PFSK-1 (cell line): ENCODE measurements around the gene EMP3.

Source experiments
- FOXP2 ChIP-seq: optimal IDR thresholded peaks from 2 replicates; pipeline ENCODE3; 2011; ENCODE audit warnings: borderline replicate concordance, control low read depth, inconsistent platforms; ENCODE audit not compliant: insufficient read depth; ENCODE audit errors: extremely low read length, extremely low read depth
- POLR2AphosphoS5 ChIP-seq: IDR thresholded peaks from 2 replicates; pipeline ENCODE4 v1.6.1; 2012; ENCODE audit warnings: low read depth, mild to moderate bottlenecking, control low read depth, low read length, moderate library complexity
- SIN3A ChIP-seq: IDR thresholded peaks from 2 replicates; pipeline ENCODE4 v1.6.1; 2012; ENCODE audit warnings: mild to moderate bottlenecking, low read length, moderate library complexity, borderline replicate concordance; ENCODE audit not compliant: insufficient read depth
- TAF1 ChIP-seq: IDR thresholded peaks from 2 replicates; pipeline ENCODE4 v1.6.1; 2012; ENCODE audit warnings: low read length, control low read depth, borderline replicate concordance; ENCODE audit not compliant: insufficient read depth
- TF ChIP-seq, protein P1 (sequence below), 2 experiments: IDR thresholded peaks; 2 replicates each; pipeline versions ENCODE4 v1.6.1 to v1.8.0; 2011 to 2012; ENCODE audit warnings: low read depth in 2 of 2, low read length in 2 of 2, control low read depth in 1 of 2, inconsistent platforms in 1 of 2, mild to moderate bottlenecking in 1 of 2, moderate library complexity in 1 of 2; ENCODE audit not compliant: insufficient read depth in 1 of 2

EMP3 gene

GRCh38 chr19:48319647-48320541, 5.5 kb upstream of the EMP3 start:
- TF ChIP-seq SIN3A, result no peak
- TF ChIP-seq FOXP2, result peak; percentile 13
- TF ChIP-seq TAF1, result no peak
- TF ChIP-seq, protein P1, sequence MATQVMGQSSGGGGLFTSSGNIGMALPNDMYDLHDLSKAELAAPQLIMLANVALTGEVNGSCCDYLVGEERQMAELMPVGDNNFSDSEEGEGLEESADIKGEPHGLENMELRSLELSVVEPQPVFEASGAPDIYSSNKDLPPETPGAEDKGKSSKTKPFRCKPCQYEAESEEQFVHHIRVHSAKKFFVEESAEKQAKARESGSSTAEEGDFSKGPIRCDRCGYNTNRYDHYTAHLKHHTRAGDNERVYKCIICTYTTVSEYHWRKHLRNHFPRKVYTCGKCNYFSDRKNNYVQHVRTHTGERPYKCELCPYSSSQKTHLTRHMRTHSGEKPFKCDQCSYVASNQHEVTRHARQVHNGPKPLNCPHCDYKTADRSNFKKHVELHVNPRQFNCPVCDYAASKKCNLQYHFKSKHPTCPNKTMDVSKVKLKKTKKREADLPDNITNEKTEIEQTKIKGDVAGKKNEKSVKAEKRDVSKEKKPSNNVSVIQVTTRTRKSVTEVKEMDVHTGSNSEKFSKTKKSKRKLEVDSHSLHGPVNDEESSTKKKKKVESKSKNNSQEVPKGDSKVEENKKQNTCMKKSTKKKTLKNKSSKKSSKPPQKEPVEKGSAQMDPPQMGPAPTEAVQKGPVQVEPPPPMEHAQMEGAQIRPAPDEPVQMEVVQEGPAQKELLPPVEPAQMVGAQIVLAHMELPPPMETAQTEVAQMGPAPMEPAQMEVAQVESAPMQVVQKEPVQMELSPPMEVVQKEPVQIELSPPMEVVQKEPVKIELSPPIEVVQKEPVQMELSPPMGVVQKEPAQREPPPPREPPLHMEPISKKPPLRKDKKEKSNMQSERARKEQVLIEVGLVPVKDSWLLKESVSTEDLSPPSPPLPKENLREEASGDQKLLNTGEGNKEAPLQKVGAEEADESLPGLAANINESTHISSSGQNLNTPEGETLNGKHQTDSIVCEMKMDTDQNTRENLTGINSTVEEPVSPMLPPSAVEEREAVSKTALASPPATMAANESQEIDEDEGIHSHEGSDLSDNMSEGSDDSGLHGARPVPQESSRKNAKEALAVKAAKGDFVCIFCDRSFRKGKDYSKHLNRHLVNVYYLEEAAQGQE (IDR thresholded peaks at IDR 0.05; ENCODE audit: insufficient read depth in 1 of 2, low read depth in 2 of 2, low read length in 2 of 2), result no peak
- TF ChIP-seq POLR2AphosphoS5, result no peak

DNA sequence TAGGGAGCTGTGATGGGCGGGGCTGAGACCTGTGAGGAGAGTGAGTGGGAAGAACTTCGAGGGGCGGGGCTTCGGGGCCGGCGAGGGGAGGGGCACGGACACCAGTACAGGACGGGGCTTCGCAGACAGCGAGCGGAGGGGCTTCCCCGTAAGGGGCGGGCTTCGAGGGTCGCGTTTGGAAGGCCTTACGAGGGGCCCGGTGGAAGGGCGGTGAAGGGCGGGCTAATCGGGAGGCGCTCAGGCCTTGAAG, 4.1 kb upstream of the EMP3 start:
- TF ChIP-seq FOXP2 (no peak), SIN3A (peak; percentile 16; the same call in 1 of the 2 replicates), POLR2AphosphoS5 (no peak; the same call in 1 of the 2 replicates), TAF1 (0 out of 2 replicates have a peak, but pooled peaks have one; percentile 42)
- TF ChIP-seq, protein P1 (IDR thresholded peaks at IDR 0.05; ENCODE audit: insufficient read depth in 1 of 2, low read depth in 2 of 2, low read length in 2 of 2), result no peak

- TF ChIP-seq, protein P1 (IDR thresholded peaks at IDR 0.05; ENCODE audit: insufficient read depth in 1 of 2, low read depth in 2 of 2, low read length in 2 of 2), result no peak; a peak in 1 of 4 replicates
- no peak for TF ChIP-seq TAF1
- TF ChIP-seq FOXP2, result peak; percentile 88
- TF ChIP-seq SIN3A, result peak; percentile 55; the same call in 1 of the 2 replicates
- peak; percentile 84 for TF ChIP-seq POLR2AphosphoS5
Measured at GRCh38 chr19:48321622-48322591, 3.4 kb upstream of the EMP3 start.

DNA sequence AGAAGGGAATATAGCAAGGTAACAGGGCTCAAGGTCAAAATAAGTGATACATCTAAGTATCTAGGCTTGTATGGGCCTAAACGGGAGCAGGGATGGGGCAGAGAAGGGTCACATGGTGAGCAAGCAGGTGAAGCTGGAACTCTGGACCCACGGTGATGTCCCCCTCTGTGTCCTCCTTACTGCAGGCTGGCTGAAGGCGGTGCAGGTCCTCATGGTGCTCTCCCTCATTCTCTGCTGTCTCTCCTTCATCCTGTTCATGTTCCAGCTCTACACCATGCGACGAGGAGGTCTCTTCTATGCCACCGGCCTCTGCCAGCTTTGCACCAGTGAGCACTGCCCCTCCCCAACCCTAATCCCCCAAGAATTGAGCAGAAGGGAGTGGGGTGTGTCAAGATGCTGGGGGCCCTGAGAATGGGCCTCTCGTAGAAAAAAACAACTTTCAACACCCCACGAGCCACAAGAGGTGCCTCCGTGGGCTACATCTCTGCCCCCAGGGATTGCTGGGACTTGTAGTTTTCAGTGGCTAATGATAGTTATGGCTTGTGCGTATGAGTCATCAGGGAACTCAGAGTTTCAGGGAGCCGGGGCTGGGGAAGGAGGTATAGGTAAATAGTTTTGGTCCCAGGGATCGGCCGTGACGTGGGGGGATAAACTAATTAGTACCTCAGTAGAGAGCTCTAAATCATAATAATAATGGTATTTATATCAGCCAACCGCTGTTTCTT, 4.0 kb downstream of the EMP3 start:
- no peak for TF ChIP-seq SIN3A
- TF ChIP-seq POLR2AphosphoS5, result no peak
- no peak for TF ChIP-seq FOXP2
- TF ChIP-seq TAF1, result no peak
- TF ChIP-seq, protein P1 (IDR thresholded peaks at IDR 0.05; ENCODE audit: insufficient read depth in 1 of 2, low read depth in 2 of 2, low read length in 2 of 2), result no peak
